Immature natural killer cell (primary cell): ENCODE measurements around the gene C20orf141. TPM values are rescaled to one million over a fixed set of nuclear protein-coding genes. Genes with fewer than 3 reads are reported as not detected.

ENCODE experiments used
- DNase-seq, 3 donors: peaks; one replicate each; pipeline ENCODE4 v3.0.0; 2022; ENCODE audit warnings: mixed read lengths in 1 of 3
- H3K27ac Mint-ChIP-seq, 6 donors: one replicate each; pipeline ENCODE4 v1.8.0; 2020; ENCODE audit warnings: mixed read lengths in 6 of 6, mild to moderate bottlenecking in 5 of 6, inconsistent platforms in 4 of 6, moderate library complexity in 3 of 6
- H3K27me3 Mint-ChIP-seq, 3 donors: one replicate each; pipeline ENCODE4 v1.8.0; 2020 to 2021; ENCODE audit warnings: low read depth in 3 of 3, mild to moderate bottlenecking in 3 of 3, mixed read lengths in 3 of 3, moderate library complexity in 3 of 3, inconsistent platforms in 1 of 3
- H3K36me3 Mint-ChIP-seq, 3 donors: one replicate each; pipeline ENCODE4 v1.8.0; 2020; ENCODE audit warnings: mixed read lengths in 3 of 3, inconsistent platforms in 2 of 3, mild to moderate bottlenecking in 2 of 3
- H3K4me1 Mint-ChIP-seq, 2 donors: one replicate each; pipeline ENCODE4 v1.8.0; 2020; ENCODE audit warnings: inconsistent platforms in 2 of 2, mild to moderate bottlenecking in 2 of 2, mixed read lengths in 2 of 2, moderate library complexity in 1 of 2
- H3K4me3 Mint-ChIP-seq, 5 donors: one replicate each; pipeline ENCODE4 v1.8.0; 2020; ENCODE audit warnings: mild to moderate bottlenecking in 5 of 5, mixed read lengths in 5 of 5, inconsistent platforms in 3 of 5, moderate library complexity in 3 of 5
- H3K9me3 Mint-ChIP-seq, 6 donors: one replicate each; pipeline ENCODE4 v1.8.0; 2020; ENCODE audit warnings: mild to moderate bottlenecking in 6 of 6, mixed read lengths in 6 of 6, inconsistent platforms in 4 of 6, moderate library complexity in 3 of 6
- polyA plus RNA-seq, 3 donors: library from polyadenylated mRNA; unstranded; fragments of 300-500 nt; fragmentation: Illumina TruSeq; gene quantifications; one replicate each; pipeline ENCODE4 v1.2.3, GENCODE V29; 2021

The C20orf141 gene
- polyA plus RNA-seq, 3 donors from 2014 or later: not detected

- no peaks in the 10 kb centered on the region for H3K9me3 Mint-ChIP-seq
- H3K27ac Mint-ChIP-seq: peak overlapping the region in 3 of 6 donors; percentile 17 to 30 (median 30)
- DNase-seq: no peak
- H3K27me3 Mint-ChIP-seq: no peaks in the 10 kb centered on the region
- H3K4me3 Mint-ChIP-seq: no peak overlapping the region
- H3K4me1 Mint-ChIP-seq: peaks cover 10 to 23% of the 10 kb centered on the region in 2 donors
- H3K36me3 Mint-ChIP-seq: peaks cover 0 to 10% (median 4%) of the 10 kb centered on the region in 3 donors
These were observed 44.7 kb downstream of the C20orf141 start for GRCh38 chr20:2859330-2860121.

GRCh38 chr20:2864626-2865025, 49.8 kb downstream of the C20orf141 start:
- Mint-ChIP-seq H3K4me3 (peak overlapping the region; percentile 39 to 93 (median 79)), H3K27me3 (peaks cover 4 to 9% (median 8%) of the 10 kb centered on the region in 3 donors), H3K9me3 (no peaks in the 10 kb centered on the region), H3K27ac (peak overlapping the region; percentile 89 to 98 (median 96)), H3K4me1 (peaks cover 53 to 54% of the 10 kb centered on the region in 2 donors), H3K36me3 (peaks cover 0 to 10% (median 4%) of the 10 kb centered on the region in 3 donors)
- DNase-seq: no peak

- Mint-ChIP-seq H3K4me1 (peaks cover 53 to 54% of the 10 kb centered on the region in 2 donors), H3K27ac (peak overlapping the region; percentile 89 to 98 (median 96)), H3K4me3 (peak overlapping the region; percentile 68 to 93 (median 79)), H3K36me3 (peaks cover 0 to 10% (median 4%) of the 10 kb centered on the region in 3 donors), H3K9me3 (no peaks in the 10 kb centered on the region), H3K27me3 (peaks cover 4 to 9% (median 8%) of the 10 kb centered on the region in 3 donors)
- DNase-seq: peak in 2 of 3 donors; percentile 5 to 40
These were observed 50.3 kb downstream of the C20orf141 start for GRCh38 chr20:2865101-2865500.

Other genes starting within 250 kb of the C20orf141 start
- gene NOP56, start 162.4 kb upstream of the C20orf141 start, polyA plus RNA-seq: 10 to 100 TPM; 69.5 to 94.8 (median 71.2) TPM
- 100 to 1,000 TPM; 110 to 185 (median 133) TPM for gene IDH3B, start 150.8 kb upstream of the C20orf141 start, polyA plus RNA-seq
- gene EBF4, start 122.2 kb upstream of the C20orf141 start, polyA plus RNA-seq: 1 to 10 TPM; 1.3 to 1.8 (median 1.7) TPM
- gene CPXM1, start 14.4 kb upstream of the C20orf141 start, polyA plus RNA-seq: 1 to 10 TPM in 1 of 3 donors, under 1 TPM in 1, not detected in 1; 0.74 to 1.2 TPM
- gene TMEM239, start 1.4 kb downstream of the C20orf141 start, polyA plus RNA-seq: not detected
- gene PCED1A, start 25.7 kb downstream of the C20orf141 start, polyA plus RNA-seq: 10 to 100 TPM; 21.9 to 24.1 (median 23.4) TPM
- gene VPS16, start 25.8 kb downstream of the C20orf141 start, polyA plus RNA-seq: 10 to 100 TPM; 61.8 to 81.3 (median 76.5) TPM
- 10 to 100 TPM; 39.5 to 63.5 (median 60.0) TPM for gene PTPRA, start 58.5 kb downstream of the C20orf141 start, polyA plus RNA-seq
- not detected for gene GNRH2, start 228.6 kb downstream of the C20orf141 start, polyA plus RNA-seq
- gene MRPS26, start 231.1 kb downstream of the C20orf141 start, polyA plus RNA-seq: 10 to 100 TPM; 65.2 to 76.5 (median 70.7) TPM